KMS-11 (cell line): Measurements from ENCODE around the gene GAREM1.

Source experiments
- H2AFZ ChIP-seq: fragments of 200-600 bp; sonication (generic); 2 replicates; pipeline ENCODE4 v1.6.1; 2016; ENCODE audit warnings: antibody characterized with exemption, mixed run types, low read depth
- H3K27ac ChIP-seq: fragments of 200-600 bp; sonication (generic); 2 replicates; pipeline ENCODE4 v1.6.1; 2016; ENCODE audit warnings: mild to moderate bottlenecking, mixed run types
- H3K27me3 ChIP-seq: fragments of 200-600 bp; sonication (generic); 2 replicates; pipeline ENCODE4 v1.6.1; 2017; ENCODE audit warnings: mild to moderate bottlenecking, low read depth, mixed run types, moderate library complexity; ENCODE audit not compliant: insufficient read depth
- H3K36me3 ChIP-seq: fragments of 200-600 bp; sonication (generic); 2 replicates; pipeline ENCODE4 v1.6.1; 2017; ENCODE audit warnings: mild to moderate bottlenecking, mixed run types; ENCODE audit not compliant: insufficient read depth
- H3K4me1 ChIP-seq: fragments of 200-600 bp; sonication (generic); 2 replicates; pipeline ENCODE4 v1.6.1; 2016; ENCODE audit warnings: mild to moderate bottlenecking, low read depth, mixed run types; ENCODE audit not compliant: poor library complexity, severe bottlenecking
- H3K4me2 ChIP-seq: fragments of 200-600 bp; sonication (generic); 2 replicates; pipeline ENCODE4 v1.7.0; 2016; ENCODE audit warnings: mild to moderate bottlenecking, mixed run types
- H3K4me3 ChIP-seq: fragments of 200-600 bp; sonication (generic); IDR thresholded peaks from 2 replicates; pipeline ENCODE4 v1.6.1; 2017; ENCODE audit warnings: low read depth, low read length, mixed read lengths; ENCODE audit not compliant: insufficient read depth
- H3K79me2 ChIP-seq: fragments of 200-600 bp; sonication (generic); 2 replicates; pipeline ENCODE4 v1.6.1; 2016; ENCODE audit warnings: low read depth, mixed run types; ENCODE audit not compliant: insufficient read depth
- H3K9ac ChIP-seq: fragments of 200-600 bp; sonication (generic); 2 replicates; pipeline ENCODE4 v1.6.1; 2016; ENCODE audit warnings: mild to moderate bottlenecking, mixed run types
- H4K20me1 ChIP-seq: fragments of 200-600 bp; sonication (generic); 2 replicates; pipeline ENCODE4 v1.6.1; 2016; ENCODE audit warnings: mild to moderate bottlenecking, mixed run types; ENCODE audit not compliant: insufficient read depth
- CTCF ChIP-seq: fragments of 200-600 bp; sonication (generic); conservative IDR thresholded peaks from 2 replicates; pipeline ENCODE4 v1.6.1; 2017; ENCODE audit warnings: low read depth, mild to moderate bottlenecking, antibody characterized with exemption, low read length, moderate library complexity, mixed read lengths

Gene GAREM1

GRCh38 chr18:32337347-32337746, 133.3 kb downstream of the GAREM1 start:
- Histone ChIP-seq H4K20me1 (no peaks in the 10 kb centered on the region), H2AFZ (no peak overlapping the region), H3K4me3 (no peak overlapping the region), H3K36me3 (no peaks in the 10 kb centered on the region), H3K9ac (no peak overlapping the region), H3K79me2 (no peaks in the 10 kb centered on the region), H3K4me2 (no peak overlapping the region), H3K27ac (no peak overlapping the region), H3K27me3 (no peaks in the 10 kb centered on the region), H3K4me1 (no peaks in the 10 kb centered on the region)
- no peak for TF ChIP-seq CTCF

- no peaks in the 10 kb centered on the region for H3K36me3 ChIP-seq
- no peak overlapping the region for H3K9ac ChIP-seq
- H3K4me1 ChIP-seq = no peaks in the 10 kb centered on the region
- H3K27me3 ChIP-seq = no peaks in the 10 kb centered on the region
- no peaks in the 10 kb centered on the region for H4K20me1 ChIP-seq
- H3K79me2 ChIP-seq = no peaks in the 10 kb centered on the region
- no peak overlapping the region for H3K4me2 ChIP-seq
- H2AFZ ChIP-seq = no peak overlapping the region
- TF ChIP-seq CTCF = no peak
- H3K4me3 ChIP-seq = no peak overlapping the region
- no peak overlapping the region for H3K27ac ChIP-seq
Measured at GRCh38 chr18:32335228-32335627, 135.5 kb downstream of the GAREM1 start.

GRCh38 chr18:32333781-32334180, 136.9 kb downstream of the GAREM1 start:
- no peaks in the 10 kb centered on the region for H3K27me3 ChIP-seq
- no peaks in the 10 kb centered on the region for H3K36me3 ChIP-seq
- no peak overlapping the region for H3K4me2 ChIP-seq
- no peak overlapping the region for H2AFZ ChIP-seq
- H3K4me3 ChIP-seq = no peak overlapping the region
- H3K79me2 ChIP-seq = no peaks in the 10 kb centered on the region
- H3K4me1 ChIP-seq = no peaks in the 10 kb centered on the region
- no peak overlapping the region for H3K9ac ChIP-seq
- no peak for TF ChIP-seq CTCF
- H3K27ac ChIP-seq = no peak overlapping the region
- no peaks in the 10 kb centered on the region for H4K20me1 ChIP-seq

- Histone ChIP-seq H2AFZ (no peak overlapping the region), H3K36me3 (no peaks in the 10 kb centered on the region), H3K27me3 (no peaks in the 10 kb centered on the region), H3K4me2 (no peak overlapping the region), H3K9ac (no peak overlapping the region), H3K4me1 (no peaks in the 10 kb centered on the region), H4K20me1 (no peaks in the 10 kb centered on the region), H3K4me3 (no peak overlapping the region), H3K79me2 (no peaks in the 10 kb centered on the region), H3K27ac (no peak overlapping the region)
- no peak for TF ChIP-seq CTCF
Measured at GRCh38 chr18:32332708-32333107, 138.0 kb downstream of the GAREM1 start.

- no peak overlapping the region for H3K9ac ChIP-seq
- H2AFZ ChIP-seq = no peak overlapping the region
- H3K27me3 ChIP-seq = no peaks in the 10 kb centered on the region
- H3K36me3 ChIP-seq = no peaks in the 10 kb centered on the region
- H3K4me3 ChIP-seq = no peak overlapping the region
- no peak overlapping the region for H3K27ac ChIP-seq
- no peaks in the 10 kb centered on the region for H3K79me2 ChIP-seq
- H3K4me2 ChIP-seq = no peak overlapping the region
- H3K4me1 ChIP-seq = no peaks in the 10 kb centered on the region
- no peak for TF ChIP-seq CTCF
- no peaks in the 10 kb centered on the region for H4K20me1 ChIP-seq
Measured at GRCh38 chr18:32328974-32329373, 141.7 kb downstream of the GAREM1 start.
